HEK293 (cell line): ENCODE measurements around the gene RRP1B.

Experiments used
- CTCF ChIA-PET: fragments of 350-600 bp; formaldehyde crosslinking; extraction: SDS; loops from one replicate; lab custom pipeline; 2021; ENCODE audit warnings: antibody characterized with exemption; lab: Yijun Ruan, JAX
- POLR2A ChIA-PET: fragments of 300-600 bp; formaldehyde crosslinking; extraction: SDS; loops from one replicate; lab custom pipeline; 2020; ENCODE audit warnings: antibody characterized with exemption, inconsistent platforms; lab: Yijun Ruan, JAX
- H3K27ac ChIP-seq: fragments of 200-500 bp; sonication (Bioruptor generic); 2 replicates; pipeline ENCODE4 v1.5.1; 2014; ENCODE audit warnings: low read depth, low read length, control low read depth, inconsistent platforms; ENCODE audit errors: extremely low read depth
- H3K36me3 ChIP-seq, 2 experiments: fragments of 200-500 bp in 1 of 2; sonication (Bioruptor generic) in 1 of 2; 1 replicate in 1 of 2; 2 replicates in 1 of 2; pipeline ENCODE4 v1.5.1; 2014 to 2017; ENCODE audit warnings: inconsistent platforms in 2 of 2, low read length in 2 of 2; ENCODE audit not compliant: control insufficient read depth in 2 of 2, insufficient read depth in 1 of 2
- H3K4me1 ChIP-seq: fragments of 200-500 bp; sonication (Bioruptor generic); 2 replicates; pipeline ENCODE4 v1.5.1; 2014; ENCODE audit warnings: mild to moderate bottlenecking, low read length, inconsistent platforms; ENCODE audit not compliant: control insufficient read depth, insufficient read depth
- H3K4me3 ChIP-seq: 2 replicates; pipeline ENCODE4 v1.5.1; 2011; ENCODE audit warnings: low read depth, mild to moderate bottlenecking, control low read depth, low read length, moderate library complexity
- H3K9me3 ChIP-seq: fragments of 200-500 bp; sonication (Bioruptor generic); 2 replicates; pipeline ENCODE4 v1.5.1; 2014; ENCODE audit warnings: low read depth, low read length, inconsistent platforms; ENCODE audit not compliant: control insufficient read depth, insufficient read depth
- CTCF ChIP-seq: fragments of 450-650 bp; formaldehyde crosslinking; IDR thresholded peaks from 2 replicates; pipeline ENCODE4 v1.5.1; 2016; ENCODE audit warnings: missing biosample characterization, missing genetic modification characterization
- IKZF3 ChIP-seq: fragments of 450-650 bp; IDR thresholded peaks from 2 replicates; pipeline ENCODE4 v1.5.0; 2018; ENCODE audit warnings: missing biosample characterization, mild to moderate bottlenecking, missing genetic modification characterization, moderate library complexity
- KLF1 ChIP-seq: fragments of 450-650 bp; formaldehyde crosslinking; IDR thresholded peaks from 2 replicates; pipeline ENCODE4 v1.5.1; 2016; ENCODE audit warnings: missing biosample characterization, missing genetic modification characterization
- KLF16 ChIP-seq: fragments of 450-650 bp; formaldehyde crosslinking; IDR thresholded peaks from 2 replicates; pipeline ENCODE4 v1.5.1; 2017; ENCODE audit warnings: missing biosample characterization, missing genetic modification characterization
- KLF17 ChIP-seq: fragments of 450-650 bp; formaldehyde crosslinking; IDR thresholded peaks from 2 replicates; pipeline ENCODE4 v1.5.1; 2016; ENCODE audit warnings: missing biosample characterization, missing genetic modification characterization
- REPIN1 ChIP-seq: fragments of 450-650 bp; formaldehyde crosslinking; IDR thresholded peaks from 2 replicates; pipeline ENCODE4 v1.5.1; 2017; ENCODE audit warnings: missing biosample characterization, missing genetic modification characterization, low read depth
- SCRT2 ChIP-seq: fragments of 450-650 bp; formaldehyde crosslinking; IDR thresholded peaks from 2 replicates; pipeline ENCODE4 v1.5.1; 2016; ENCODE audit warnings: missing biosample characterization, missing genetic modification characterization
- TCF7L2 ChIP-seq: IDR thresholded peaks from 2 replicates; pipeline ENCODE4 v1.6.1; 2011; ENCODE audit warnings: low read depth, mild to moderate bottlenecking, inconsistent platforms, low read length, moderate library complexity, borderline replicate concordance
- ZBTB21 ChIP-seq: fragments of 450-650 bp; formaldehyde crosslinking; IDR thresholded peaks from 2 replicates; pipeline ENCODE4 v1.5.1; 2017; ENCODE audit warnings: missing biosample characterization, missing genetic modification characterization
- ZBTB7A ChIP-seq: fragments of 450-650 bp; formaldehyde crosslinking; IDR thresholded peaks from 2 replicates; pipeline ENCODE4 v1.5.1; 2016; ENCODE audit warnings: low read depth, missing biosample characterization, missing genetic modification characterization
- ZEB2 ChIP-seq: fragments of 450-650 bp; formaldehyde crosslinking; IDR thresholded peaks from 2 replicates; pipeline ENCODE4 v1.5.1; 2016; ENCODE audit warnings: missing biosample characterization, missing genetic modification characterization
- ZNF114 ChIP-seq: fragments of 450-650 bp; formaldehyde crosslinking; IDR thresholded peaks from 2 replicates; pipeline ENCODE4 v1.5.0; 2017; ENCODE audit warnings: missing biosample characterization, missing genetic modification characterization
- ZNF132 ChIP-seq: fragments of 450-650 bp; formaldehyde crosslinking; IDR thresholded peaks from 2 replicates; pipeline ENCODE4 v1.5.1; 2017; ENCODE audit warnings: missing biosample characterization, missing genetic modification characterization, borderline replicate concordance
- ZNF140 ChIP-seq: fragments of 450-650 bp; formaldehyde crosslinking; IDR thresholded peaks from 2 replicates; pipeline ENCODE4 v1.5.1; 2016; ENCODE audit warnings: missing biosample characterization, missing genetic modification characterization
- ZNF155 ChIP-seq: fragments of 450-650 bp; formaldehyde crosslinking; IDR thresholded peaks from 2 replicates; pipeline ENCODE4 v1.5.1; 2016; ENCODE audit warnings: missing biosample characterization, missing genetic modification characterization
- ZNF16 ChIP-seq: fragments of 450-650 bp; formaldehyde crosslinking; IDR thresholded peaks from 2 replicates; pipeline ENCODE4 v1.5.1; 2016; ENCODE audit warnings: low read depth, missing biosample characterization, missing genetic modification characterization
- ZNF174 ChIP-seq: fragments of 450-650 bp; formaldehyde crosslinking; IDR thresholded peaks from 2 replicates; pipeline ENCODE4 v1.5.0; 2017; ENCODE audit warnings: missing biosample characterization, mild to moderate bottlenecking, missing genetic modification characterization
- ZNF274 ChIP-seq, 2 experiments: fragments of 200-500 bp in 1 of 2; fragments of 450-650 bp in 1 of 2; sonication (Bioruptor generic) in 1 of 2; formaldehyde crosslinking in 1 of 2; IDR thresholded peaks; 2 replicates each; pipeline versions ENCODE4 v1.5.1 to v1.6.1; 2014 to 2016; ENCODE audit warnings: borderline replicate concordance in 1 of 2, inconsistent platforms in 1 of 2, low read length in 1 of 2, missing biosample characterization in 1 of 2, missing genetic modification characterization in 1 of 2
- ZNF280D ChIP-seq: fragments of 450-650 bp; formaldehyde crosslinking; IDR thresholded peaks from 2 replicates; pipeline ENCODE4 v1.5.1; 2016; ENCODE audit warnings: missing biosample characterization, missing genetic modification characterization
- ZNF311 ChIP-seq: fragments of 450-650 bp; formaldehyde crosslinking; IDR thresholded peaks from 2 replicates; pipeline ENCODE4 v1.5.1; 2017; ENCODE audit warnings: missing biosample characterization, missing genetic modification characterization, borderline replicate concordance
- ZNF404 ChIP-seq: fragments of 450-650 bp; formaldehyde crosslinking; IDR thresholded peaks from 2 replicates; pipeline ENCODE4 v1.5.1; 2017; ENCODE audit warnings: missing biosample characterization, missing genetic modification characterization
- ZNF416 ChIP-seq: fragments of 450-650 bp; formaldehyde crosslinking; IDR thresholded peaks from 2 replicates; pipeline ENCODE4 v1.5.1; 2016; ENCODE audit warnings: missing biosample characterization, missing genetic modification characterization
- ZNF548 ChIP-seq: fragments of 450-650 bp; formaldehyde crosslinking; IDR thresholded peaks from 2 replicates; pipeline ENCODE4 v1.5.1; 2016; ENCODE audit warnings: missing biosample characterization, missing genetic modification characterization
- ZNF558 ChIP-seq: fragments of 450-650 bp; formaldehyde crosslinking; IDR thresholded peaks from 2 replicates; pipeline ENCODE4 v1.5.1; 2016; ENCODE audit warnings: missing biosample characterization, missing genetic modification characterization
- ZNF585B ChIP-seq: fragments of 450-650 bp; formaldehyde crosslinking; IDR thresholded peaks from 2 replicates; pipeline ENCODE4 v1.5.1; 2016; ENCODE audit warnings: missing biosample characterization, missing genetic modification characterization
- ZNF629 ChIP-seq: fragments of 450-650 bp; formaldehyde crosslinking; IDR thresholded peaks from 2 replicates; pipeline ENCODE4 v1.5.1; 2017; ENCODE audit warnings: missing biosample characterization, missing genetic modification characterization
- ZNF639 ChIP-seq: fragments of 450-650 bp; formaldehyde crosslinking; IDR thresholded peaks from 2 replicates; pipeline ENCODE4 v1.5.1; 2016; ENCODE audit warnings: missing biosample characterization, missing genetic modification characterization
- ZNF658 ChIP-seq: fragments of 450-650 bp; formaldehyde crosslinking; IDR thresholded peaks from 2 replicates; pipeline ENCODE4; 2016; ENCODE audit warnings: missing biosample characterization, missing genetic modification characterization

RRP1B gene

GRCh38 chr21:43618940-43619339 lies 40.4 kb upstream of the RRP1B start:
- Histone ChIP-seq H3K36me3 (no peaks in the 10 kb centered on the region), H3K9me3 (no peaks in the 10 kb centered on the region), H3K4me1 (no peaks in the 10 kb centered on the region), H3K4me3 (no peak overlapping the region), H3K27ac (no peak overlapping the region)
- TF ChIP-seq ZBTB7A (tag by site-specific recombination) (no peak), KLF17 (no peak), ZNF404 (no peak), TCF7L2 (no peak), ZNF274 (IDR thresholded peaks at IDR 0.05; ENCODE audit: low read length) (no peak), ZNF274 (tag by site-specific recombination; IDR thresholded peaks at IDR 0.05; ENCODE audit: borderline replicate concordance) (no peak), IKZF3 (tag by site-specific recombination) (no peak)
- POLR2A ChIA-PET, result no interaction called here
- CTCF ChIA-PET, result no interaction called here

- ChIA-PET POLR2A (no interaction called here), CTCF (no interaction called here)
- Histone ChIP-seq H3K36me3 (no peaks in the 10 kb centered on the region), H3K4me3 (no peak overlapping the region), H3K9me3 (no peaks in the 10 kb centered on the region), H3K27ac (no peak overlapping the region), H3K4me1 (no peaks in the 10 kb centered on the region)
- TF ChIP-seq ZNF140 (tag by site-specific recombination) (no peak), ZNF558 (tag by site-specific recombination) (no peak), ZNF639 (tag by site-specific recombination) (no peak), ZNF16 (no peak), ZNF658 (tag by site-specific recombination) (no peak), ZNF114 (tag by site-specific recombination) (no peak), ZNF585B (tag by site-specific recombination) (no peak), ZNF311 (tag by site-specific recombination) (no peak), ZBTB21 (no peak), ZEB2 (no peak), KLF16 (tag by site-specific recombination) (no peak), KLF1 (tag by site-specific recombination) (no peak), ZNF629 (tag by site-specific recombination) (no peak), ZNF416 (tag by site-specific recombination) (no peak)
These were observed 40.0 kb upstream of the RRP1B start for GRCh38 chr21:43619344-43619743.

GRCh38 chr21:43619856-43620255 lies 39.5 kb upstream of the RRP1B start:
- no peak overlapping the region for H3K4me3 ChIP-seq
- ChIA-PET POLR2A (no interaction called here), CTCF (interaction anchor here (1.2 to 1.7 kb wide), 2 partner anchors 9 to 26 kb away, joined by 3 to 13 read pairs; no protein-coding TSS in a partner anchor)
- H3K4me1 ChIP-seq, result no peaks in the 10 kb centered on the region
- H3K27ac ChIP-seq, result no peak overlapping the region
- no peaks in the 10 kb centered on the region for H3K36me3 ChIP-seq
- no peaks in the 10 kb centered on the region for H3K9me3 ChIP-seq
- TF ChIP-seq REPIN1 (tag by site-specific recombination) (no peak), CTCF (tag by site-specific recombination) (peak; percentile 58), ZNF548 (tag by site-specific recombination) (no peak), ZNF132 (tag by site-specific recombination) (no peak), ZNF274 (IDR thresholded peaks at IDR 0.05; ENCODE audit: low read length) (no peak), ZNF274 (tag by site-specific recombination; IDR thresholded peaks at IDR 0.05; ENCODE audit: borderline replicate concordance) (no peak), ZNF174 (tag by site-specific recombination) (no peak), ZNF280D (0 out of 2 replicates have a peak, but pooled peaks have one; percentile 33), ZNF155 (tag by site-specific recombination) (no peak), SCRT2 (tag by site-specific recombination) (peak; percentile 36; the same call in 1 of the 2 replicates)
